ENCODE data around the gene ANGPTL1. TPM values are rescaled to one million over a fixed set of nuclear protein-coding genes. Genes with fewer than 3 reads are reported as not detected.

The ANGPTL1 gene
- total RNA-seq, 4 donors from 2014 or later, result 48.4 to 79.3 (median 66.6) TPM

- Histone ChIP-seq H3K4me3 (replicated peaks in 1 of 3) (no peak overlapping the region), H3K27me3 (no peaks in the 10 kb centered on the region), H3K9me3 (no peaks in the 10 kb centered on the region), H3K4me1 (no peaks in the 10 kb centered on the region), H3K27ac (no peak overlapping the region), H3K36me3 (no peaks in the 10 kb centered on the region)
- no peak for TF ChIP-seq POLR2A (IDR thresholded peaks at IDR 0.05)
- no peak for TF ChIP-seq CTCF (IDR thresholded peaks at IDR 0.05)
- DNase-seq, result no peak
- 70 to 94% methylated on average over 2 of the region's 2 CpGs for WGBS, 2 donors
- intact Hi-C loops (cut with DNase I), result no loop called here
Measured at GRCh38 chr1:178899402-178899801, 28.5 kb upstream of the ANGPTL1 start.

- Histone ChIP-seq H3K4me1 (no peaks in the 10 kb centered on the region), H3K27ac (no peak overlapping the region), H3K36me3 (no peaks in the 10 kb centered on the region), H3K27me3 (no peaks in the 10 kb centered on the region), H3K9me3 (no peaks in the 10 kb centered on the region), H3K4me3 (replicated peaks in 1 of 3) (no peak overlapping the region)
- intact Hi-C loops (cut with DNase I), result no loop called here
- no peak for DNase-seq
- no peak for TF ChIP-seq CTCF (IDR thresholded peaks at IDR 0.05)
- TF ChIP-seq POLR2A (IDR thresholded peaks at IDR 0.05), result no peak
- WGBS, 2 donors, result 93 to 97% methylated on average over 1 of the region's 1 CpG
Measured at GRCh38 chr1:178898401-178898800, 27.5 kb upstream of the ANGPTL1 start.

GRCh38 chr1:178895928-178896327 is 25.1 kb upstream of the ANGPTL1 start:
- Histone ChIP-seq H3K36me3 (no peaks in the 10 kb centered on the region), H3K27ac (no peak overlapping the region), H3K27me3 (no peaks in the 10 kb centered on the region), H3K4me3 (replicated peaks in 1 of 3) (no peak overlapping the region), H3K9me3 (no peaks in the 10 kb centered on the region), H3K4me1 (no peaks in the 10 kb centered on the region)
- intact Hi-C loops (cut with DNase I), result no loop called here
- TF ChIP-seq POLR2A (IDR thresholded peaks at IDR 0.05) (no peak), CTCF (IDR thresholded peaks at IDR 0.05) (no peak)
- no peak for DNase-seq

- TF ChIP-seq CTCF (IDR thresholded peaks at IDR 0.05) (no peak), POLR2A (IDR thresholded peaks at IDR 0.05) (no peak)
- no peaks in the 10 kb centered on the region for H3K9me3 ChIP-seq
- WGBS, 2 donors, result 94 to 97% methylated on average over 2 of the region's 2 CpGs
- no peak for DNase-seq
- intact Hi-C loops (cut with DNase I), result no loop called here
- no peaks in the 10 kb centered on the region for H3K36me3 ChIP-seq
- no peak overlapping the region for H3K4me3 ChIP-seq (replicated peaks in 1 of 3)
- no peaks in the 10 kb centered on the region for H3K27me3 ChIP-seq
- H3K4me1 ChIP-seq, result no peaks in the 10 kb centered on the region
- H3K27ac ChIP-seq, result no peak overlapping the region
Measured at GRCh38 chr1:178886551-178886950, 15.7 kb upstream of the ANGPTL1 start.

GRCh38 chr1:178885869-178886268 is 15.0 kb upstream of the ANGPTL1 start:
- Histone ChIP-seq H3K4me3 (replicated peaks in 1 of 3) (no peak overlapping the region), H3K4me1 (no peaks in the 10 kb centered on the region), H3K27me3 (no peaks in the 10 kb centered on the region), H3K27ac (no peak overlapping the region), H3K36me3 (no peaks in the 10 kb centered on the region), H3K9me3 (no peaks in the 10 kb centered on the region)
- intact Hi-C loops (cut with DNase I), result no loop called here
- 91 to 92% methylated on average over 4 of the region's 4 CpGs for WGBS, 2 donors
- TF ChIP-seq POLR2A (IDR thresholded peaks at IDR 0.05), result no peak
- no peak for TF ChIP-seq CTCF (IDR thresholded peaks at IDR 0.05)
- DNase-seq, result no peak

Measured in thyroid gland (tissue), 4 donors.